Astrocyte of the spinal cord (primary cell): Measurements from ENCODE around the gene ADORA3.
A peak's percentile ranks its signal among the peaks of the same experiment; 100 is the strongest.

Source experiments
- DNase-seq: peaks from one replicate; pipeline ENCODE4 v3.0.0; 2011; ENCODE audit warnings: low read depth, low spot score
- H3K4me3 ChIP-seq: 2 replicates; pipeline ENCODE4 v1.5.1; 2011; ENCODE audit warnings: low read depth, mild to moderate bottlenecking, low read length, moderate library complexity
- in situ Hi-C: cut with HindIII; loops from 2 replicates; pipeline ENCODE4 v1.10.0; 2017; ENCODE audit warnings: low sequenced_read_pairs
- TF ChIP-seq, protein P1 (sequence below): IDR thresholded peaks from 2 replicates; pipeline ENCODE4 v1.5.1; 2012; ENCODE audit warnings: low read depth, mild to moderate bottlenecking, low read length, inconsistent platforms

The ADORA3 gene

DNA sequence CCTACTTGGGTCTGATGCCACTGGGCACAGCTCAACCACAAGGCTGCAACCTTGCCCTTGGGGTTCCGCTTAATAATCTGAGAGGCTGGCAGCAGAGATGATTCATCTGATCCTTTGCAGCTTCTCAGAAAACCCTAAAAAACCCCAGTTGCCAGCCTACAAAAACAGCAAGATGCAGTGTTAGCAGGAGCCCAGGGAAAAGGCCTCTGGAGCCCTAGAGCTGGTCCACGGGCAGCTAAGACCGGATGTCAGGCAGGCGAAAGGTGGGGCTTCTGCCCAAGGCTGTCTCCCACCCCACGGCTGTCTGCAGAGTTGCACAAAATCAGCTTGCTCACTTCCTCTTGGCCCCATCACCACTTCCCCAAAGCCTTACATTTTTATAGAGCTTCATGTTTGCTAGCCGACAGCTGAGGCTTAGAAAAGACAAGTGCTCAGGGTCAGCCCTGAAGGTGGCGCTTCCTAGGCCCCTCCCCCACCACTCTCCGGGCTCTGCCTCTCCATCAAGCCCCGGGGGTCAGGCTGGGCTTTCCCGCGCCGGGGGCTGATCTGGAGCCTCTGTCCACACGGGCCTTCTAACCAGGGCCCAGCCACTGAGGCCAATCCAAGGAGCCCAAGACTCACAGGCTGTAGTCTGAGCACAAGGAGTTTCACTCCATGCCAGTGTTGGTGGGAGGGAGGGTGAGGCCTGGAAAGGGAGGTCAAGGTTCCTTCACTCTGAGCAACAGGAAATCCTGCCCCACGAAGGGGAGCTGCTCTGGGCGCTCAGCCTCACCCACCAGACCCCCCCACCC is 4.2 kb upstream of the ADORA3 start:
- in situ Hi-C loops: no loop called here
- peak; percentile 32 for DNase-seq
- no peak overlapping the region for H3K4me3 ChIP-seq
- TF ChIP-seq, protein P1, sequence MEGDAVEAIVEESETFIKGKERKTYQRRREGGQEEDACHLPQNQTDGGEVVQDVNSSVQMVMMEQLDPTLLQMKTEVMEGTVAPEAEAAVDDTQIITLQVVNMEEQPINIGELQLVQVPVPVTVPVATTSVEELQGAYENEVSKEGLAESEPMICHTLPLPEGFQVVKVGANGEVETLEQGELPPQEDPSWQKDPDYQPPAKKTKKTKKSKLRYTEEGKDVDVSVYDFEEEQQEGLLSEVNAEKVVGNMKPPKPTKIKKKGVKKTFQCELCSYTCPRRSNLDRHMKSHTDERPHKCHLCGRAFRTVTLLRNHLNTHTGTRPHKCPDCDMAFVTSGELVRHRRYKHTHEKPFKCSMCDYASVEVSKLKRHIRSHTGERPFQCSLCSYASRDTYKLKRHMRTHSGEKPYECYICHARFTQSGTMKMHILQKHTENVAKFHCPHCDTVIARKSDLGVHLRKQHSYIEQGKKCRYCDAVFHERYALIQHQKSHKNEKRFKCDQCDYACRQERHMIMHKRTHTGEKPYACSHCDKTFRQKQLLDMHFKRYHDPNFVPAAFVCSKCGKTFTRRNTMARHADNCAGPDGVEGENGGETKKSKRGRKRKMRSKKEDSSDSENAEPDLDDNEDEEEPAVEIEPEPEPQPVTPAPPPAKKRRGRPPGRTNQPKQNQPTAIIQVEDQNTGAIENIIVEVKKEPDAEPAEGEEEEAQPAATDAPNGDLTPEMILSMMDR: peak; percentile 7

- in situ Hi-C loops: no loop called here
These were observed 3.1 kb upstream of the ADORA3 start for GRCh38 chr1:111506561-111506960.

DNA sequence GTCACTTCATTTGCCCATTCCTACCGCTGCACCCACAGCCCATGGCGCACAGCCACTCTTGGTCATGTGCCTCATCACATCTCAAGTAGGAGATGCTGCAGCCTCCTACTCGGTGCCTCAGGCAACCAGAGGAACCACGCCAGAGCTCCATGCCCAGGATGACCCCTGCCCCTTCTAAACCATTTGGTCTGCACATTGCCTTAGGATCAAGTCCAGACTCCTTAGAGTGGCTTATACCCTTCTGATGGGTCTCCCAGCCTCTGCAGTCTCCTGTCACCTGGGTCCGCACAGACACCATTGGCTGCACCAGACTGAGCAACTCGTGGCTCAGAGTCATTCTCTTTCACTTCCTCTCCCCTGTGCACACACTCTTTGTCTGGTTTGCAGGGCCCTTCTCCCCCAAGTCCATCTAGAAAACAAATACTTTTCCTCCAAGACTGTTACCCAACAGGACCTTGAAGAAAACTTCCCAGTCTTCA is 2.2 kb upstream of the ADORA3 start:
- in situ Hi-C loops: no loop called here
- H3K4me3 ChIP-seq: no peak overlapping the region
- DNase-seq: no peak
- TF ChIP-seq, protein P1: no peak

More at GRCh38 chr1:111506561-111506960, 3.1 kb upstream of the ADORA3 start:
- no peak for DNase-seq
- TF ChIP-seq, protein P1: no peak
- no peak overlapping the region for H3K4me3 ChIP-seq

DNA sequence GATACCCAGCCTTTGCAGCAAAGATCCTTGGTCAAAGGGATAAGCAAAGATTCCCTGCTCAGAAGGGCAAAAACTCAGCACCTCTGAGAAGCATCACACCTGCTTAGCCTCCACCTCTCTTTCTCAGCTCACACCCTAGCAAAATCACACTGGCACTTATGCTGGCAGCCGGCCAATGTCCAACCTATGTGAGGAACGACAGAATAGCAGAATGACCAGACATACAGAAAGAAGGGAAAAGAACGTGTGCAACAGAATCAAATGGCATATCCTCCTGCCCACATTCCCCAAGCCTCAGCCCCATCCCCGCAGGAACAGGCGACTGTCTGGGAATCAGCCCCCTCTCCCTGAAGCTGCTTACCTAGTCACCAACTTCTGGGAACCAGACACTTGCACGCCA is 664 bp upstream of the ADORA3 start:
- TF ChIP-seq, protein P1: no peak
- H3K4me3 ChIP-seq: no peak overlapping the region
- in situ Hi-C loops: no loop called here

GRCh38 chr1:111501645-111502044 is 1.8 kb downstream of the ADORA3 start:
- in situ Hi-C loops: no loop called here
- H3K4me3 ChIP-seq: no peak overlapping the region
- TF ChIP-seq, protein P1: no peak
- DNase-seq: no peak

More for the DNA sequence above, 664 bp upstream of the ADORA3 start:
- DNase-seq: no peak

- TF ChIP-seq, protein P1: no peak
- in situ Hi-C loops: no loop called here
- DNase-seq: no peak
- no peak overlapping the region for H3K4me3 ChIP-seq
These were observed 4.2 kb downstream of the ADORA3 start for GRCh38 chr1:111499026-111499785.
